GM21825 (cell line): ENCODE results near the gene TNIK.

Experiments
- ATAC-seq: cut with Tn5 transposase; IDR thresholded peaks from one replicate; pipeline ENCODE4 v1.9.1; 2021; ENCODE audit warnings: mild to moderate bottlenecking, moderate library complexity; ENCODE audit not compliant: unreplicated experiment

The TNIK gene

DNA sequence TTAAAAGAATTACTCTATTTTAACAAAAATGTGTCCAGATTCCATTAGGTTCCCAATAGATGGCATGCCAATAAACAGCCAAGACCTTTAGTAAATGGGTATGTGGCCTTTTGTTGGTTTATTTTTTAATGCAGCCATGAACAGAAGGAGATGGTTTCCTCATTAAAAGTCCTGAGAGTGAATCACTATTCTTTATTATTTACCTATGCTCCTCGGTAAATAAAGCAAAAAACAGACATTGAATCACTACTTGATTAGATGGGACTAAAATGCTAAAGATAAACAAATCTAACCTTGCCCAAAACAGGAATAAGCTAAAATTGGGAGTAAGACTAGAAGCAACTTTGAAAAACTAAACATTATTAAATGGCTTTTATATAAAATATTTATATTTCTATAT is 94.2 kb downstream of the TNIK start:
- no peak for ATAC-seq

DNA sequence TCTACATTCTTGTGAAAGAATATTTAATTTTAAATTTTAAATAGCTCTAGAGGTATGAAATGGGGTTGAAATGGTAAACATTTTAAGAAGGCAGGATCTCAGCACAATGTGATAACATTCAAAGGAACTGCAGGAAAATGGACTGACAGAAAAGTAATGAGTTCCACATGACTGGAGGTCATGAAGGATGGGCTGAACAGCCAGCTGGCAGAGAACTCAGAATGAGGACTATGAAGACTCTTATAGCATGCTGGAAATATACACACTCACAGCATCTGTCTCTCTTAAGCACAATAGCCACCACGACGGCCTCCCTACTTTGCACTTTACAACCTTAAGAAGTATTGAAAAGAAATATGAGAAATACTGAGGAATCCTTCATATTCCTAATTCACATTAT is 94.7 kb downstream of the TNIK start:
- ATAC-seq, result no peak

DNA sequence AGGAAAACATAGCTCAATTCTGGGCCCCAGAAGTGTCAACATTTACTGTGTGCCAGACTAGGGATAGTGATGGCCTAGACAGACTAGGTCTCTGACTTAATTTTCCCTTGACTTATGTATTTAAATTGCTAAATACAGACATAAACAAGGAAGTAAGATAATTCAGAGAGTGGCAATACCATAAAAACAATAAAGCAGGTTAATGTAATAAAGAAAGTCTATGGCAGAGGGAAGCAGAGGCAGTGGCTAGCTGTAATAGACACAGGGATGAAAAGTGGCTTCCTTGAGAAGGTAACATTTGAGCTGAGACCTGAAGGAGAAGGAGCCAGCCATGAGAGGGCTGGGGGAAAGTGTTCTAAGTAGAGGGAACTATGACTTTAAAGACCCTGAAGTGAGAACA is 95.7 kb downstream of the TNIK start:
- no peak for ATAC-seq

DNA sequence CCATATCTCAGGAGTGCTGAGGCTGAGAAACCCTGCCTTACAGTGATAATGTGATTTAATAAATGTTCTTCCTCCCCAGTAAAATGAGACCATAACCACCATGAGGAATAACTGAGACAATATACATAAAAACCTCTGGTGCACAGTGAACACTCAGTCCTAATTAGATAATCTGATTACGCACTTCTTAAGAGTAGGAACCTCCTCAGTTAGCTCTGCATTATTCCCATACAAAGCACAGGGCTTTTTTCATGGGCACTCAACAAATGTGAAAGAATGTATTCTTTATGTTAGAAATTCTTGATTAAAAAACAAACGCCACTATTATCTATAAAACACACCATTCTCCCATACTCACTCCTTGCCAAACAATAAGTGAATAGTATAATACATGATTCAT is 97.0 kb downstream of the TNIK start:
- ATAC-seq, result no peak

DNA sequence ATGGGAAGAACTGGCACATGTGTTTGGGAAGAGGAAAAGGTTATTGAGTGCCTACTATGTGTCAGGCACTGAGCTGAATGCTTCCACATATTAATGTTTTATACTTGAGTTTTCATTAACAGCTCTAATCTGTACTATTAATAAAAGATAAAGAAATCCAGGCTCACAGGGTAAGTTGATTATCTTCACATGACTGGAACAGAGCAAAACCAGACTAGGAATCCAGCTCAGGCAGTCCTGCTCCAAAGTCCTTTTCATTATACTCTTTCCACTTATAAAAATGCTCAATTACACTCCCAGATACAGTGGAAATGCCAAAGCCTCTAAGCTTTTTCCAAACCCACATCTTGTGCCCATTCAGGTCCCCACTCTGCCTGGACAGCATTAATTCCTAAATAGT is 97.6 kb downstream of the TNIK start:
- no peak for ATAC-seq

GRCh38 chr3:171358881-171359198 is 101.4 kb downstream of the TNIK start:
- no peak for ATAC-seq

GRCh38 chr3:171358181-171358880 is 101.9 kb downstream of the TNIK start:
- no peak for ATAC-seq

GRCh38 chr3:171357721-171358120 is 102.5 kb downstream of the TNIK start:
- ATAC-seq, result no peak

DNA sequence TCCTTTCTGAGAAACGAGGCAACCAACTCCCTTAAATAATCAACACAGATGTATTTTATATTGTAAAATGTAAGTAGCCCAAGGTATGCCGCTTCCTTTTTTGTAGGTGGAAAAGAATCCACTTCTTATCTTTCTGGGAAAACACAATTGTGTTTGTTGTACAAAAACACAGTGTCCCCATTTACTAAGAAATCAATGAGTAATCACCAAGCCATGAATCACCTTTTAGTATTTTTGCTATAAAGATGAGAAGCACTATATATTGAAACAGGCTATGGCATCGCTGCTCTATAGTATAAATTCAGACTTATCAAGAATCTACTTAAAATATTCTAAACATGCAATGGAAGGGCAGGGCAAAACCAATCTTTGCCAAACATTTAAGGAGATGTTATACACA is 104.0 kb downstream of the TNIK start:
- no peak for ATAC-seq

- no peak for ATAC-seq
These were observed 105.3 kb downstream of the TNIK start for GRCh38 chr3:171354706-171355582.

DNA sequence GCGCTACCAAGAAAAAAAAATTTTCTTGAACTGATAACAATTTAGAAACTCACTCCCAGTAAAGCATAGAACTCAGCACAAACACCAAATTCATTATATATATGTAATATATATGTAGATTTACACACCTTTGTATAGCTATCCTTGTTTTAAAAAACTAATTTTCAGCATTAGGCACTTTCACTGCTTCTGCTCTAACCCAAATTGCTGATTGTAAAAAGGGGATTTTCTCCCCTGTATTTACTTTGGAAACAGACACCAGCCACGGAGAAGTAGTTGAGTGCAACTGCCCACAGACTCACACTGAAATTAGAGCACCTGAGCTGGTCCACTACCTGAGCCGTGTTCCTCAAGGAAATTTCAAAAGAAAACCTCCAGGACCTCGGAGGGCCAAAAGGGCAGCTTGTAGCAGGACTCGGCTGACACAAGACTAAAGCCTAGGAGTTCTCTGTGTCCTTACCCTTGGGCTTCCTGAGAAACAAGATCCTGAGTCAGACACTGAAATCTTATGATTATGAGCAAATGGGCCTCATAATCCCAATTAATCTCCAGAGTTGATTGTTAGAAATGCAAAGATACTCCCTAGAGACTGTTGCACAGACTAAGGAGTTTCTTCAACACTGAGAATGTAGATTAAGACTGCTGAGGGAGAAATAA is 106.0 kb downstream of the TNIK start:
- no peak for ATAC-seq

DNA sequence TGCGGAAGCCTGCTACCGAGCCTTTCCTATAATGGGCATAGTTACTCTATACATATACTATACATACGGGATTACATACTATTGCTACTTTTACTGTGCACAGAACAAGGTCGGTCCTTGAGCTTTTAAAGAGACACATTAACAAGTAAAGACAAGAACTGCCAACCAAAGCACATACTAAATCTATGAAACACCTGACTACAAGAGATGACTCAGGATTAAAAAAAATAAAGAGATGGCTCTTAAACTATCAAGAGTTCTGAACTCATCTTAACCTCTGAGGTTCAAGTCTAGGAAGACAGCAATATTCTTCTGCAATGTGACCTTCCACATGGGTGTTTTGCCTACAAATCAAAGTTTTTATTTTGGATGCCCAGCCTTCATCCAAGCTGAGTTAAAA is 106.8 kb downstream of the TNIK start:
- no peak for ATAC-seq

GRCh38 chr3:171352387-171352935 is 107.7 kb downstream of the TNIK start:
- ATAC-seq, result no peak

- no peak for ATAC-seq
These were observed 108.5 kb downstream of the TNIK start for GRCh38 chr3:171351676-171352075.

DNA sequence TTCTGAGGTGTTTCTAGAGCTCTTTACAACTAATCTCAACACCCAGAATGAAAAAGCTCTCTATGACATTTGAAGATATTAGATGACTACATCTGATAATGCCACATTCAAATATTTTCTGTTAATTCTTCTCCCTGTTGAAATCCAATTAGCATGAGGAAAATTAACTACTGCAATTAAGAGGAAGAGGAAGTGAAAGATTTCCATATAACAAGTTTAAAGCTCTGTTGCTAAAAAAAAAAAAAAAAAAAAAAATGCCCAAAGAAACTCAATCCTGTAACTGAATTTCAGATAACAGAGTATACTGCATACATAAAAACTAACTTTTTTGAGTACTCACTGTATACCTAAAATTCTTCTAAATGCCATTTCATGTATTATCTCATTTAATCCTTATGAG is 109.8 kb downstream of the TNIK start:
- no peak for ATAC-seq

DNA sequence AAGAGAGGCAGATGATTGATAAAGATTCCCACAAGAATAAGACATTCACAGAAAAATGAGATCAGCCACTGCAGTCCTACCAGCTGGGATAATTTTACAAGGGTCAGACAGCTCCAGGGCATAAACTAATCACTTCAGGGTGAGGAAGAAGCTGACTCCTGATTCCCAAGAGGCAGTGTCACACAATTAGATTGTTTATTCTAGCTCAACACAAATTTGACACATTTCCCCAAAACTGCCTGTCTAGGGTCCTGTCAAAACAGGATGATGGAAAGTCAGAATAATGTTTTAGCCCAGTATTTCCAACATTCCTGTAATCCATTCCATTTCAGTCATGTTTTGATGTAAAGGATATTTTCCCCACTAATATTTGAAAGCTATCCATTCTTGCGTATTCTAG is 110.8 kb downstream of the TNIK start:
- no peak for ATAC-seq

GRCh38 chr3:171348121-171348520 is 112.1 kb downstream of the TNIK start:
- peak; percentile 11 for ATAC-seq

GRCh38 chr3:171347301-171348039 is 112.7 kb downstream of the TNIK start:
- peak; percentile 64 for ATAC-seq

- ATAC-seq, result no peak
These were observed 113.5 kb downstream of the TNIK start for GRCh38 chr3:171346582-171347300.

- ATAC-seq, result no peak
These were observed 114.2 kb downstream of the TNIK start for GRCh38 chr3:171346019-171346418.
